Mesendoderm (in vitro differentiated cells): Measurements from ENCODE around the gene ZFYVE26. TPM values are rescaled to one million over a fixed set of nuclear protein-coding genes. Genes with fewer than 3 reads are reported as not detected.

Source experiments
- DNase-seq: peaks from one replicate; pipeline ENCODE4 v3.0.0; 2013
- H2AK5ac ChIP-seq: 2 replicates; pipeline ENCODE4 v1.6.1; 2013; ENCODE audit warnings: low read length, inconsistent platforms
- H2BK120ac ChIP-seq: 2 replicates; pipeline ENCODE4 v1.6.1; 2013; ENCODE audit warnings: low read depth, mild to moderate bottlenecking, low read length, moderate library complexity, mixed read lengths
- H2BK15ac ChIP-seq: replicated peaks from 2 replicates; pipeline ENCODE4 v1.6.1; 2013; ENCODE audit warnings: low read depth, mild to moderate bottlenecking, moderate library complexity
- H2BK5ac ChIP-seq: 2 replicates; pipeline ENCODE4 v1.6.1; 2013; ENCODE audit warnings: low read length, inconsistent platforms
- H3K18ac ChIP-seq: 2 replicates; pipeline ENCODE4 v1.6.1; 2013; ENCODE audit warnings: mild to moderate bottlenecking, low read length, mixed read lengths
- H3K23ac ChIP-seq: one replicate; pipeline ENCODE4 v1.6.1; 2013; ENCODE audit warnings: low read length
- H3K27ac ChIP-seq: 2 replicates; pipeline ENCODE4 v1.5.1; 2013; ENCODE audit warnings: low read depth, mild to moderate bottlenecking, inconsistent platforms, low read length, moderate library complexity
- H3K27me3 ChIP-seq: 2 replicates; pipeline ENCODE4 v1.6.1; 2013; ENCODE audit warnings: low read length, control low read depth, mild to moderate bottlenecking, inconsistent platforms; ENCODE audit not compliant: insufficient read depth, poor library complexity
- H3K36me3 ChIP-seq: 2 replicates; pipeline ENCODE4 v1.6.1; 2013; ENCODE audit warnings: low read length, inconsistent platforms; ENCODE audit not compliant: control insufficient read depth, insufficient read depth
- H3K4ac ChIP-seq: one replicate; pipeline ENCODE4 v1.6.1; 2013; ENCODE audit warnings: low read depth, mild to moderate bottlenecking, low read length, moderate library complexity
- H3K4me1 ChIP-seq: 2 replicates; pipeline ENCODE4 v1.6.1; 2013; ENCODE audit warnings: low read depth, low read length, inconsistent platforms; ENCODE audit not compliant: control insufficient read depth
- H3K4me2 ChIP-seq: 2 replicates; pipeline ENCODE4 v1.6.1; 2013; ENCODE audit warnings: low read length
- H3K4me3 ChIP-seq: 2 replicates; pipeline ENCODE4 v1.5.1; 2013; ENCODE audit warnings: mild to moderate bottlenecking, low read length
- H3K56ac ChIP-seq: one replicate; pipeline ENCODE4 v1.6.1; 2013; ENCODE audit warnings: low read length
- H3K79me1 ChIP-seq: 2 replicates; pipeline ENCODE4 v1.6.1; 2013; ENCODE audit warnings: low read length, inconsistent platforms
- H3K79me2 ChIP-seq: 2 replicates; pipeline ENCODE4 v1.6.1; 2013; ENCODE audit warnings: mild to moderate bottlenecking, low read length; ENCODE audit not compliant: control insufficient read depth, insufficient read depth
- H3K9ac ChIP-seq: 2 replicates; pipeline ENCODE4 v1.6.1; 2013; ENCODE audit warnings: low read length, inconsistent platforms
- H4K5ac ChIP-seq: one replicate; pipeline ENCODE4 v1.6.1; 2013; ENCODE audit warnings: low read length
- H4K8ac ChIP-seq: one replicate; pipeline ENCODE4 v1.6.1; 2013; ENCODE audit warnings: low read depth, mild to moderate bottlenecking, control low read depth, low read length, moderate library complexity
- WGBS: extraction: QIAGEN DNeasy Blood & Tissue Kit; methylation state at CpG from one replicate; pipeline ENCODE4 v1.1.7; 2013; ENCODE audit warnings: low lambda C conversion rate, missing lambda C conversion rate; ENCODE audit not compliant: insufficient coverage; ENCODE audit errors: extremely low coverage; 5-methylcytosine and 5-hydroxymethylcytosine counted together
- polyA plus RNA-seq, 2 experiments: library from polyadenylated mRNA; stranded (reverse); fragments of 200-250 nt; gene quantifications; one replicate each; pipeline ENCODE4 v1.2.3, GENCODE V29; 2013

ZFYVE26 gene
- 10.9 TPM for polyA plus RNA-seq (2013, experiment 1 of 2)
- 7.4 TPM for polyA plus RNA-seq (2013, experiment 2 of 2)

DNA sequence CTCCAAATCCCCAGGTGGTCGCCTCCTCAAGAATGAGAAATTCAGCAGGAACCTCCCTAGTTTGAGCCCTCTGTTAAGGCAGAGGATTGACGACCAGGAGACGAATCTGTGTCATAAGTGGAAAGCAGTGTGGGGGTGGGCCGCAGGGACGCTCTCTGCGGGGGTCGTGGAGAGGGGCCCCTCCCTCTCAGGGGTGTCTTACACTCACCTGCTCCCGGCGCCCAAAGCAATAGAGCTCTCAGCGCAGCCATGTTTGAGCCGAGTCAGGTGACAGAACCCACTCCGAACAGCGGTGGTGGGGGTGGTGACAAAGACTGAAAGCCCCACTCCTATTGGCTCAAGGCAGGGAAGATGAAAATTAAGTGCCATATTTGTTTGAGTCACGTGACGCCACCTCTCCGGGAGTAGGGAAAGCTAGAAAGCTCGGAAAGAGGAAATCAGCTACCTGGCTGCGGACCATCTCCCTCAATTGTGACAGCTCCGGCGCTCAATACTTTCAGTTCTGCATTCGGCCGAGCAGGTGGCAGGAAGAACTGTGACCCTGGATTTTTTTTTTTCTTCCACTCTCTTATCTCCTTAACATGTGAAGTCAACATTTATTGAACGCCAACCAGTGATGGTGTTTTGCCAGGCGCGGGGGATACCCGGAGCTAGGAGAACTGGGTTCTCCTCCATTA is at the start of gene ZFYVE26:
Gene ZFYVE26, minus strand, starts transcription at position 265 of the 677 bp plus-strand sequence. CDS start 627 bp downstream, outside the sequence.
- Histone ChIP-seq H3K4me3 (peak within 1 kb of the TSS; percentile 83), H4K8ac (no peak within 1 kb of the TSS), H3K18ac (no peak within 1 kb of the TSS), H3K36me3 (no peaks in the 10 kb centered on the region), H3K27me3 (no peaks in the 10 kb centered on the region), H3K4me1 (peaks cover 9% of the 10 kb centered on the region), H3K4me2 (peak within 1 kb of the TSS; percentile 83), H3K79me2 (peaks cover 9% of the 10 kb centered on the region), H3K9ac (peak within 1 kb of the TSS; percentile 60), H2AK5ac (no peak within 1 kb of the TSS), H3K23ac (no peak within 1 kb of the TSS), H4K5ac (peak within 1 kb of the TSS; percentile 59), H3K56ac (peak within 1 kb of the TSS; percentile 70), H2BK15ac (no peak within 1 kb of the TSS), H3K27ac (no peak within 1 kb of the TSS), H2BK120ac (no peak within 1 kb of the TSS), H3K4ac (no peak within 1 kb of the TSS), H2BK5ac (no peak within 1 kb of the TSS), H3K79me1 (peaks cover 6% of the 10 kb centered on the region)
- no CpG with 5 or more reads among the region's 26 CpGs for WGBS
- peak; percentile 99 for DNase-seq

GRCh38 chr14:67863223-67863622 is 46.8 kb upstream of the ZFYVE26 start:
- Histone ChIP-seq H3K23ac (no peak overlapping the region), H3K79me2 (no peaks in the 10 kb centered on the region), H3K18ac (no peak overlapping the region), H3K79me1 (no peaks in the 10 kb centered on the region), H3K27ac (no peak overlapping the region), H3K9ac (no peak overlapping the region), H3K4me1 (no peaks in the 10 kb centered on the region), H3K4me3 (no peak overlapping the region), H3K56ac (no peak overlapping the region), H2AK5ac (no peak overlapping the region), H2BK15ac (no peak overlapping the region), H4K8ac (no peak overlapping the region), H2BK120ac (no peak overlapping the region), H3K4me2 (no peak overlapping the region), H3K4ac (no peak overlapping the region), H4K5ac (no peak overlapping the region), H3K36me3 (no peaks in the 10 kb centered on the region), H3K27me3 (no peaks in the 10 kb centered on the region), H2BK5ac (no peak overlapping the region)
- no CpG with 5 or more reads among the region's 2 CpGs for WGBS
- no peak for DNase-seq

DNA sequence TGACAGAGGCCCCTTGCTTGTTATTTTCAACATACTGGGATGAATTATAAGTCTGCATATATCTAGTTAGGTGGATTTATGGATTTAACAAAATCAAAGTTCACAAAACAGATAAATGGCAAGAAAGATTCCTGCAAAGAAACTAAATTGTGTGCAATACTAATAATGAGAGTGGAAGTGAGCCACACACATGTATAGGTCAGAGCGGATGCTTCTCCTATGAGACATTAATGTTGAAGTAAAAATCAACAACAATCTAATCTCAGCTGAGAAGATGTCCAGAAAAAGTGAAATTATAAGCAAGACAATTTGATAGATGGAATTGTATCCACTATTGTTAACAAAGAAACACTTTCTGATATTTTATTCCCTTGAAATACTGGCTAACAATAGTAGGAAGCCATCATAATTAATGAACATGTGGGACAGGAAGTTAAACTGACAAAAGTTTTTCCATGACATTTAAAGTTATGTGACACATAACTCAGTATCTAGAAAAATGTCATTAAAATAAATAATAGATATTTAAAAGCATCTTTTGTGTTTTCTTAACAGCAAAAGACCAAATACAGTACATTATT is 42.9 kb upstream of the ZFYVE26 start:
- no peak overlapping the region for H3K23ac ChIP-seq
- H3K9ac ChIP-seq = no peak overlapping the region
- DNase-seq = no peak
- no peak overlapping the region for H4K8ac ChIP-seq
- no peaks in the 10 kb centered on the region for H3K79me2 ChIP-seq
- H4K5ac ChIP-seq = no peak overlapping the region
- WGBS = no CpG with 5 or more reads among the region's 1 CpG
- no peak overlapping the region for H3K18ac ChIP-seq
- no peak overlapping the region for H2BK15ac ChIP-seq
- H3K4ac ChIP-seq = no peak overlapping the region
- no peak overlapping the region for H2AK5ac ChIP-seq
- no peaks in the 10 kb centered on the region for H3K36me3 ChIP-seq
- no peaks in the 10 kb centered on the region for H3K4me1 ChIP-seq
- H3K27ac ChIP-seq = no peak overlapping the region
- no peak overlapping the region for H3K56ac ChIP-seq
- no peaks in the 10 kb centered on the region for H3K27me3 ChIP-seq
- H2BK5ac ChIP-seq = no peak overlapping the region
- no peak overlapping the region for H3K4me2 ChIP-seq
- no peak overlapping the region for H2BK120ac ChIP-seq
- H3K79me1 ChIP-seq = no peaks in the 10 kb centered on the region
- no peak overlapping the region for H3K4me3 ChIP-seq

DNA sequence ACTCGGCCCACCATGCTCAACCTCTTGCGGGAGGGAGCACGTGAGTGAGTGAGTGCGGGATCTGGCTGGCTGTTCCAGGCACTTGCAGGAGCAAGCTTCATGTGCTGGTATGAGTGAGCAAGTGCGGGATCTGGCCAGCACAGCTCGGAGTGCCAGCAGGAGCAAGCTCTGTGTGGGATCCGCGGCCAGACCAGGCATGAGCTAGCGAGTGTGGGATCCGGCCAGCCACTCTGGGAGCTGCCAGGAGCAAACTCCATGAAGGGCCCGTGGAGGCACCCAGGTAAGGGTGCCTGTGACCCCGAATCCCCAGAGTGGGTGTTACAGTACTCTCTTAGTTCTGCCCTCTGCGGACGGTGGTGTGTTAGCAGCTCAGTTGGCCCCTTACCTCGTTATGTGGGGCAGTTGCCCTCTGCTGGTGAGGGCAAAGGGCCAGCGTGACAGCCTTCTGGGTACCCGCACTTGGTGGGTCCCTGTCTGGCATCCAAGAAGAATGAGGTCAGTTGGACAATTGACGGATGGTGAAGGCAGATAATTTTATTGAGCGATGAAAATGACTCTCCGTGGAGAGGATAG is 41.5 kb upstream of the ZFYVE26 start:
- H4K5ac ChIP-seq = no peak overlapping the region
- H3K79me2 ChIP-seq = no peaks in the 10 kb centered on the region
- H3K27me3 ChIP-seq = no peaks in the 10 kb centered on the region
- no CpG with 5 or more reads among the region's 20 CpGs for WGBS
- no peaks in the 10 kb centered on the region for H3K79me1 ChIP-seq
- no peak overlapping the region for H3K27ac ChIP-seq
- H2AK5ac ChIP-seq = no peak overlapping the region
- H2BK120ac ChIP-seq = no peak overlapping the region
- no peak for DNase-seq
- H3K4ac ChIP-seq = no peak overlapping the region
- no peaks in the 10 kb centered on the region for H3K36me3 ChIP-seq
- H3K56ac ChIP-seq = no peak overlapping the region
- H4K8ac ChIP-seq = no peak overlapping the region
- no peak overlapping the region for H3K9ac ChIP-seq
- H2BK15ac ChIP-seq = no peak overlapping the region
- no peak overlapping the region for H3K23ac ChIP-seq
- H3K4me2 ChIP-seq = no peak overlapping the region
- no peak overlapping the region for H2BK5ac ChIP-seq
- no peak overlapping the region for H3K18ac ChIP-seq
- no peaks in the 10 kb centered on the region for H3K4me1 ChIP-seq
- H3K4me3 ChIP-seq = no peak overlapping the region

DNA sequence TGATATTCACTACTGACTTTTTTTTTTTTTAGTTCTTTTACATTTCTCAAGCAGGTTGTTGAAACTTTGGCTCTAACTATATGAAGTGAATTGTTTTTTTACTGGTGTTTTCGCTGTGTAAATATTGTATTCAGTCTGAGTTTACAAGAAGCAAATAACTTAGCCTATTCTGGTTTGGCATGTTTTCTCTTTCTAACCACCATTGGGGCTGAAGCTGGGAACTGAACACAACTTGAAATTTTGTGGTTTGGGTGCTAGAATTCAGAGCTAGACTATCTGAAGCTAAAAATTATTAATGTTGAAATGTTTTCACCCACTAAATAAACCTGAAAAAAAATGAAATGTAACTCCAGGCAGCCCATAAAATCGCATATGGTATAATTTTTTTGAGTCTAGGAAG is 40.4 kb upstream of the ZFYVE26 start:
- Histone ChIP-seq H2BK120ac (no peak overlapping the region), H4K5ac (no peak overlapping the region), H3K23ac (no peak overlapping the region), H3K4me1 (no peaks in the 10 kb centered on the region), H3K56ac (no peak overlapping the region), H3K4me2 (no peak overlapping the region), H3K4me3 (no peak overlapping the region), H3K36me3 (no peaks in the 10 kb centered on the region), H3K79me2 (no peaks in the 10 kb centered on the region), H2BK5ac (no peak overlapping the region), H2BK15ac (no peak overlapping the region), H3K27ac (no peak overlapping the region), H3K79me1 (no peaks in the 10 kb centered on the region), H3K18ac (no peak overlapping the region), H2AK5ac (no peak overlapping the region), H3K27me3 (no peaks in the 10 kb centered on the region), H3K9ac (no peak overlapping the region), H3K4ac (no peak overlapping the region), H4K8ac (no peak overlapping the region)
- WGBS = no CpG with 5 or more reads among the region's 2 CpGs
- no peak for DNase-seq
